RWPE1 (cell line): ENCODE results near the gene MERTK.
A peak's percentile ranks its signal among the peaks of the same experiment; 100 is the strongest.
"Not testable (repeated sequence)": the region's sequence is repeated elsewhere in the genome, so short reads cannot be mapped to it uniquely, and the experiment has no call there.

Experiments used
- CTCF ChIA-PET: fragments of 350-600 bp; sonication (Branson Sonifier 250); formaldehyde crosslinking; extraction: SDS; loops from one replicate; lab custom pipeline; 2021; lab: Yijun Ruan, JAX
- POLR2A ChIA-PET: fragments of 400-600 bp; formaldehyde crosslinking; extraction: SDS; loops from one replicate; lab custom pipeline; 2020; ENCODE audit warnings: antibody characterized with exemption; ENCODE audit not compliant: low non-redundant PET; lab: Yijun Ruan, JAX
- DNase-seq: peaks from one replicate; pipeline ENCODE4 v3.0.0; 2012; ENCODE audit warnings: low spot score
- H3K27ac ChIP-seq: fragments of 450-650 bp; 2 replicates; pipeline ENCODE4 v1.5.1; 2017
- TF ChIP-seq, protein P1 (sequence below): fragments of 450-650 bp; conservative IDR thresholded peaks from 2 replicates; pipeline ENCODE4 v1.5.1; 2017; ENCODE audit warnings: low read depth, mild to moderate bottlenecking

MERTK gene

GRCh38 chr2:111897924-111898702, at the start of gene MERTK:
MERTK (plus strand) TSS chr2:111898607; CDS start chr2:111898736, 129 bp downstream.
- peak; percentile 73 for DNase-seq
- POLR2A ChIA-PET = no interaction called here
- CTCF ChIA-PET = interaction anchor here (0.6 to 2.3 kb wide), 15 partner anchors 11 to 800 kb away, joined by 3 to 12 read pairs (median 3); no protein-coding TSS in a partner anchor
- TF ChIP-seq, protein P1, sequence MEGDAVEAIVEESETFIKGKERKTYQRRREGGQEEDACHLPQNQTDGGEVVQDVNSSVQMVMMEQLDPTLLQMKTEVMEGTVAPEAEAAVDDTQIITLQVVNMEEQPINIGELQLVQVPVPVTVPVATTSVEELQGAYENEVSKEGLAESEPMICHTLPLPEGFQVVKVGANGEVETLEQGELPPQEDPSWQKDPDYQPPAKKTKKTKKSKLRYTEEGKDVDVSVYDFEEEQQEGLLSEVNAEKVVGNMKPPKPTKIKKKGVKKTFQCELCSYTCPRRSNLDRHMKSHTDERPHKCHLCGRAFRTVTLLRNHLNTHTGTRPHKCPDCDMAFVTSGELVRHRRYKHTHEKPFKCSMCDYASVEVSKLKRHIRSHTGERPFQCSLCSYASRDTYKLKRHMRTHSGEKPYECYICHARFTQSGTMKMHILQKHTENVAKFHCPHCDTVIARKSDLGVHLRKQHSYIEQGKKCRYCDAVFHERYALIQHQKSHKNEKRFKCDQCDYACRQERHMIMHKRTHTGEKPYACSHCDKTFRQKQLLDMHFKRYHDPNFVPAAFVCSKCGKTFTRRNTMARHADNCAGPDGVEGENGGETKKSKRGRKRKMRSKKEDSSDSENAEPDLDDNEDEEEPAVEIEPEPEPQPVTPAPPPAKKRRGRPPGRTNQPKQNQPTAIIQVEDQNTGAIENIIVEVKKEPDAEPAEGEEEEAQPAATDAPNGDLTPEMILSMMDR = peak; percentile 64
- 0 out of 2 replicates have a peak within 1 kb of the TSS, but pooled peaks have one; percentile 1 for H3K27ac ChIP-seq

DNA sequence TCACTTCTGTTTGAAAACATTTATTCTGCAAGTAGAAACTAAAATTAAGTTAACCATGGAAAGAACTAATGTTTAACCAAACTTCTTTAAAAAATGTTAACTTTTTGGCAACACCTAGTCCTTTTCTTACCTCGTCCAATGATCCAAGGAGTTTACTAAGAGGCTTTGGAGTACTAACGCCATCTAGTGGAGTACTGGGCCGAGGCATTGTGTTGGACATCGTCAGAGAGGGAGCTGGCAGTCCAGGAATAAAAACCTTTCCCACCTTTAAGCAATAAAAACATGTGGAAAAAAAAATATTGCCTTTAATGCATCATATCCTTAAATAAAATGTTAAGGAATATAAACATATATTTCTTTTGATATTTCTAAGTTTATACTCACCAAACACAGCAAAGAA, 47.8 kb upstream of the MERTK start:
- H3K27ac ChIP-seq, POLR2A ChIA-PET, DNase-seq, CTCF ChIA-PET: not testable (repeated sequence)
- TF ChIP-seq, protein P1 = peak; percentile 67

DNA sequence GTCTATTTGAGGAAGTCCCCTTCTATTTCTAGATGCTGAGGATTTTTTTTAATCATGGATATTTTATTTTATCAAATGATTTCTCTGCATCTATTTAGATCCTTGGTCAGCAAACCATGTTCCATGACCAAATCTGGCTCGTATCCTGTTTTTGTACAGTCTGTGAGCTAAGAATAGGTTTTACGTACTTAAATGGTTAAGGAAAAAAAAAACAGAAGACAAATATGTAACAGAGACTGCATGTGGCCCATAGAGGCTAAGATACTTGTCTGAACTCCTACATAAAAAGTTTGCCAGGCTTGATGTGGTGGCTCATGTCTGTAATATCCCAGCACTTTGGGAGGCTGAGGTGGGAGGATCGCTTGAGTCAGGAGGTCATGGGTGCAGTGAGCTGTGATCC, 45.9 kb upstream of the MERTK start:
- POLR2A ChIA-PET, DNase-seq, H3K27ac ChIP-seq, CTCF ChIA-PET: not testable (repeated sequence)

DNA sequence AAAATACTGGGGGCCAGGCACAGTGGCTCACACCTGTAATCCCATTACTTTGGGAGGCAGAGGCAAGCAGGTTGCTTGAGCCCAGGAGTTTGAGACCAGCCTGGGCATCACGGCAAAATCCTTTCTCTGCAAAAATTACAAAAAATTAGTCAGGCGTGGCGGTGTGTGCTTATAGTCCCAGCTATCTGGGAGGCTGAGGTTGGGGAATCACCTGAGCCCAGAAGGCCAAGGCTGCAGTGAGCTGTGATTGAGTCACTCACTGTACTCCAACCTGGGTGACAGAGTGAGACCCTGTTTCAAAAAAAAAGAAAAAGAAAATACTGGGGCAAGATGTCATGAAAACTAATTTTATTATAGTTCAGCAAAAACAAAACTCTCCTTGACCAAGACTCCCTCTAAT, 38.4 kb upstream of the MERTK start:
- CTCF ChIA-PET, H3K27ac ChIP-seq, POLR2A ChIA-PET, DNase-seq: not testable (repeated sequence)

DNA sequence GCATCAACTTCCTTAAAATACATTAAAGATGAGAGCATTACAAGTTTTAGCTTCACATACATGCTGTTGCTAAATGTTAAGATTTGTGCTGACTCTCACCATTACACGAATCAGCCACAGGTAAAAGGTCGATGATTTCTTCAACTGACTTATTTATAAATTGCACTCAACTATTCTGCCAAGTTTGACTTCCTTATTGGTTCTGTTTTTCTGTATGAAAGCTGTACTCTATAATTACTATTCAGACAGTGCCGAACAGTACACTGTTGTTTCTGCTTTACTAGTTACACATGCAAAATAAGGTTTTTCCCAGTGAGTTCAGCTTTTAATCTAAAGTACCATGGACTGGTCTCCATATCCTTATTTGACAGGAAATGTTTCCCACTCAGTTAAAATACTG, 33.3 kb upstream of the MERTK start:
- POLR2A ChIA-PET, H3K27ac ChIP-seq, CTCF ChIA-PET, DNase-seq: not testable (repeated sequence)

DNA sequence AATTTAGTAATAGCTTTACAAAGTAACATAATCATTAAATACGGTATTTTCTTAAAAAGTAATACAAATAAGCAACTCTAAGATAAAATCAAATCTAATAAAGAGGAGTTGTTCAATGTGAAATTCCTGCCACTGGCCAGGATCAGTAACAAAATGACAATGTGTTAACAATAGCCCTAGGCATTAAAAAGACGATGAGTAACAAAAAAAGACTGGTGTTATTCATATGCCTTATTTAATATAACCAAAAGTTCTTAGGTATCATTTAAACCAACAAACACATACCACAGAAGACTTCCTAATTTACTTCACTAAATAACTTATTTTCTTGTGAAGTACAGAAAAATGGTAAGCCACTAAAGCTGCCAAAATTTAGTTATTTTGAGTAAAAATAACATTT, 25.6 kb upstream of the MERTK start:
- POLR2A ChIA-PET, DNase-seq, H3K27ac ChIP-seq: not testable (repeated sequence)
- CTCF ChIA-PET = interaction anchor here (0.7 kb wide), 1 partner anchor 561 kb away, joined by 6 read pairs; the partner anchor contains the start of gene RGPD8

- H3K27ac ChIP-seq = peak within 1 kb of the TSS; percentile 85
- peak; percentile 72 for DNase-seq
- POLR2A ChIA-PET = interaction anchor here (0.6 kb wide), 1 partner anchor 162 kb away, joined by 3 read pairs; no protein-coding TSS in a partner anchor
- CTCF ChIA-PET = no interaction called here
- TF ChIP-seq, protein P1 = no peak
These were observed 14.5 kb upstream of the MERTK start, which contains the start of gene ANAPC1 for GRCh38 chr2:111883661-111884591. ANAPC1 (minus strand) TSS chr2:111884193; CDS start chr2:111880825, 3,368 bp downstream.

- DNase-seq = no peak
- POLR2A ChIA-PET = interaction anchor here (0.6 kb wide), 1 partner anchor 162 kb away, joined by 3 read pairs; no protein-coding TSS in a partner anchor
- H3K27ac ChIP-seq = peak overlapping the region; percentile 85
- CTCF ChIA-PET = no interaction called here
- TF ChIP-seq, protein P1 = no peak
These were observed 13.8 kb upstream of the MERTK start for GRCh38 chr2:111884592-111884964.
